Measurements from ENCODE around the gene CDKN2AIP.
"Not testable (repeated sequence)": the region's sequence is repeated elsewhere in the genome, so short reads cannot be mapped to it uniquely, and the experiment has no call there.

DNA sequence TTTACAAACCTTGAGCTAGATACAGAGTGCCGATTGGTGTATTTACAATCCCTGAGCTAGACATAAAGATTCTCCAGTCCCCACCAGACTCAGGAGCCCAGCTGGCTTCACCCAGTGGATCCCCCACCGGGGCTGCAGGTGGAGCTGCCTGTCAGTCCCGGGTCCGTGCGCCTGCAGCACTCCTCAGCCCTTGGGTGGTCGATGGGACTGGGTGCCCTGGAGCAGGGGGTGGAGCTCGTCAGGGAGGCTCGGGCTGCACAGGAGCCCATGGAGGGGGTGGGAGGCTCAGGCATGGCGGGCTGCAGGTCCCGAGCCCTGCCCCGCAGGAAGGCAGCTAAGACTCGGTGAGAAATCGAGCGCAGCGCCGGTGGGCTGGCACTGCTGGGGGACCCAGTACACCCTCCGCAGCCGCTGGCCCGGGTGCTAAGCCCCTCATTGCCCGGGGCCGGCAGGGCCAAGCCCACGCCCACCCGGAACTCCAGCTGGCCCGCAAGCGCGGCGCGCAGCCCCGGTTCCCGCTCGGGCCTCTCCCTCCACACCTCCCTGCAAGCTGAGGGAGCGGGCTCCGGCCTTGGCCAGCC is 38.2 kb downstream of the CDKN2AIP start:
- TF ChIP-seq, protein P1, sequence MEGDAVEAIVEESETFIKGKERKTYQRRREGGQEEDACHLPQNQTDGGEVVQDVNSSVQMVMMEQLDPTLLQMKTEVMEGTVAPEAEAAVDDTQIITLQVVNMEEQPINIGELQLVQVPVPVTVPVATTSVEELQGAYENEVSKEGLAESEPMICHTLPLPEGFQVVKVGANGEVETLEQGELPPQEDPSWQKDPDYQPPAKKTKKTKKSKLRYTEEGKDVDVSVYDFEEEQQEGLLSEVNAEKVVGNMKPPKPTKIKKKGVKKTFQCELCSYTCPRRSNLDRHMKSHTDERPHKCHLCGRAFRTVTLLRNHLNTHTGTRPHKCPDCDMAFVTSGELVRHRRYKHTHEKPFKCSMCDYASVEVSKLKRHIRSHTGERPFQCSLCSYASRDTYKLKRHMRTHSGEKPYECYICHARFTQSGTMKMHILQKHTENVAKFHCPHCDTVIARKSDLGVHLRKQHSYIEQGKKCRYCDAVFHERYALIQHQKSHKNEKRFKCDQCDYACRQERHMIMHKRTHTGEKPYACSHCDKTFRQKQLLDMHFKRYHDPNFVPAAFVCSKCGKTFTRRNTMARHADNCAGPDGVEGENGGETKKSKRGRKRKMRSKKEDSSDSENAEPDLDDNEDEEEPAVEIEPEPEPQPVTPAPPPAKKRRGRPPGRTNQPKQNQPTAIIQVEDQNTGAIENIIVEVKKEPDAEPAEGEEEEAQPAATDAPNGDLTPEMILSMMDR (conservative IDR thresholded peaks at IDR 0.05; ENCODE audit: low read length), result not testable (repeated sequence)
- TF ChIP-seq EZH2phosphoT487 (IDR thresholded peaks at IDR 0.05; ENCODE audit: borderline replicate concordance), result not testable (repeated sequence)

Data from Loucy (cell line).